GM21381 (cell line): ENCODE results near the gene SNX5.

Experiments
- ATAC-seq: cut with Tn5 transposase; IDR thresholded peaks from one replicate; pipeline ENCODE4 v1.9.1; 2021; ENCODE audit warnings: mild to moderate bottlenecking, moderate library complexity; ENCODE audit not compliant: unreplicated experiment

Gene SNX5

DNA sequence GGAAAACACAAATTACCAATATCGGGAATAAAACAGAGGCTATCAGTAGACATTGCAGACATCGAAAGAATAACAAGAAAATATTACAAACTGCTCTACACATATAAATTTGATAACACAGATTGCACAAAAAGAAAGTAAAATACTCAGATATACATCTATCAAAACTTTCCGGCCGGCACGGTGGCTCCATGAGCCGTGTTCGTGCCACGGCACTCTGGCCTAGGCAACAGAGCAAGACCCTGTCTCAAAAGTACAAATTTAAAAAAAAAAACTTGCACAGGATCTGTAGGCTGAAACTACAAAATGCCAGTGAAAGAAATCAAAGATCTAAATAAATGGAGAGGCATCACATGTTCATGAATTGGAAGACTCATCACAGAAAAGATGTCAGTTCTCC, 49.4 kb downstream of the SNX5 start:
- no peak for ATAC-seq

DNA sequence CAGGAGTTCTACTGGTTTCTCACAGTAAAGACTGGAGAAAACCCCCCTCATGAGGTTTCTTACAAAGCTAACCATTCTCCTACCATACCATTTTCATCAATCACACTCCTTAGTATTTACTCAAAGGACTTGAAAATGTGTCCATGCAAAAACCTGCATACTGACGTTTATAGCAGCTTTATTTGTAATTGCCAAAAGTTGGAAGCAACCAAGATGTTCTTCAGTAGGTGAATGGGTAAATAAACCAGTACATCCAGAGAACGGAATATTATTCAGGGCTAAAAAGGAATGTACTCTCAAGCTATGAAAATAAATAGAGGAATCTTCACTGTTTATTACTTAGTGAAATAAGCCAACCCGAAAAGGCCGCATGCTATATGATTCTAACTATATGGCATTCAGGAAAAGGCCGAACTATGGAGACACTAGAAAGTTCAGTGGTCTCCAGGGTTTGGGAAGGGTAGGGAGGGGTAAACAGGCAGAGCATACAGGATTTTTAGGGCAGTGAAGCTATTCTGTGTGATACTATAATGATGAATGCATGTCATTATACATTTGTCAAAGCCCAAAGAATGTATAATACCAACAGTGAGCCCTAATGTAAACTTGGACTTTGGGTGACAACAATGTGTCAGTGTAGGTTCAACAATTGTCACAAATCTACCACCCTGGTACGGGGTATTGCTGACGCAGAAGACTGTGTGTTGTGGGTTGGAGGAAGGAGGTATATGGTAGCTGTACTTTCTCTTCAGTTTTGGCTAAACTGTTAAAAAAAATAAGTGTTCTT, 50.6 kb downstream of the SNX5 start:
- no peak for ATAC-seq

DNA sequence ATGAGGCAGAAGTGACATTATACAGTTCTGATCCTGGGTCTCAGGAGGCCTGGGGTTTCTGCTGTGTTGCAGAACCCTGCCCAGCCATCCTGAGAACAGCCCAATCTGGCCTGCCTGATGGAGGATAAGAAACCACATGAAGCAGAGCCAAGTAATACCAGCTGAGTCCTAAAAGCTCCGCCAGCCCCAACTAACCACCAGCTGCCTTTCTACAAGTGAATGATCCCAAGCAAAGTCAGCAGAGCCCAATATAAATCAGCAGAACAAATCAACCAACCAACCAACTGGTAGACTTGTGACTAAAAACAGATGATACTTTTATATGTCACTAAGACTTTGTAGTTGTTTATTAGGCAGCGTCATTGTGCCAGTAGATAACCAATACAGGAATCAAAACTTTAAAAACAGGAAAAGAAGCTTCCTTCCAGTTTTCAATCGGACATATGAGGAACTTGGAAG, 52.1 kb downstream of the SNX5 start:
- no peak for ATAC-seq

DNA sequence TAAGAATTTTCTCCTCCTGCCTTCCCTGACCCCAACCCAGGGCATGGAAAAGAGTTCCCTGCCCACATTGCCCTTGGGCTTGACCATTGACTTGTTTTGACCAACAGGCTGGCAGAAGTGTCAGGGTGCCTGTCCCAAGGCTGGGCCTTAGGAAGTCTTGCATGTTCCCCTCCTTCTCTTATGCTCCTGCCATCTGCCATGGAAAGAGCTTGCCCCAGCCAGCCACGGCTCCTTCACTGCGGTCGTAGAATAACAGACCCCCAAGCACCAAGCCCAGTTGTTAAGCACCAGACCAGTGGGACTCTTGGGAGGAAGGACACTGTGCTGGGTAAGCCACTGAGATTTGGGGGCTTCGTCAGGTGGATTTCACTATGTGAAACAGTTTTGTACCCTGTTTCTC, 53.6 kb downstream of the SNX5 start:
- ATAC-seq: no peak

DNA sequence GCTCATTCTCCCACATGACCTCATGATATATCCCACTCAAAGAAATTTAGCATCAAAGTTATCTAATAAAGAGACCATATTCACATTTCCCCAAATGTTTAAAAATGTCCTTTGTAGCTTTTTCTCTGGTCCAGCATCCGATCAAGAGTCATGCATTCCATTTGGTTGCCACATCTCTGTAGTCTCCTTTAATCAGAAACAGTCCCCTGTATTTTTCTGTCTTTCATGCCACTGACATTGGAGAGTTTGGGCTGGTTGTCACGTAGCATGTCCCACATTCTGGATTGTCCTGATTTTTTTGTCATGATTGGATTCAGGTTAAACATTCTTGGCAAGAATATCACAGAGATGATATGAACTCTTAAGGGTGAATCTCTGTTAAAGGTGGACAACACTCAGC, 55.7 kb downstream of the SNX5 start:
- no peak for ATAC-seq

DNA sequence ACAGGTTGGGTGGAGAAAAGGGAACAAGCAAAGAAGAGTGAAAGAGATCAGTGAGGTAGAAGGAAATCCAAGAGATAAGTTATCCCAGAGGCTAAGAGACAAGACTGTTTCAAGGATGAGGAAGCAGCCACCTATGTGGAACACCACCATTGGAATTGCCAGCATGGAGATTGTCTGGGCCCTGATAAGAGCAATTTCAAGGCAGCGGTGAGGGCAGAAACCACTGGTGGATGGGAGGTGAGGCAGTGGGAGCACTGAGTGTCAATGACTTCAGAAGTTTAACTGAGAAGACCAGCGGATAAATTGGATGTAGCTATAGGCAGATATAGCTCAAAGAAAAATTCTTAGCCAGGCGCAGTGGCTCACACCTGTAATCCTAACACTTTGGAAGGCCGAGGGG, 56.7 kb downstream of the SNX5 start:
- no peak for ATAC-seq

DNA sequence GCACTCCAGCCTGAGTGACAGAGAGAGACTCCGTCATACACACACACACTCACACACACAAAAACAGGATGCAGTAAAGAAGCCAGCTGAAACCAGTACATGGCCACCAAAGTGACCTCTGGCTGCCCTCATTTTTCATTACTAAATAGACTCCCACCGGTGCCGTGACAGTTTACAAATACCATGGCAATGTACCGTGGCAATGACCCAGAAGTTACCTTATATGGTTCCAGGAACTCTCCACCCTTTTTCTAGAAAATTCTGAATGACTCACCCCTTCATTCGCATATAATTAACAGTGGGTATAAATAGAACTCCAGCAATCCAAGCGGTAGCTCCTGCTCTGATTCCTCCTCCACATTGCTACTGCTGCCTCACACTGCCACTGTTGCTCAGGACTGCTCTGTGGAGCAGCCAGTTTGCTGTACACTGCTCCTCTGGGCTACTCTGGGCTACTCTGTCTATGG, 57.7 kb downstream of the SNX5 start:
- no peak for ATAC-seq

DNA sequence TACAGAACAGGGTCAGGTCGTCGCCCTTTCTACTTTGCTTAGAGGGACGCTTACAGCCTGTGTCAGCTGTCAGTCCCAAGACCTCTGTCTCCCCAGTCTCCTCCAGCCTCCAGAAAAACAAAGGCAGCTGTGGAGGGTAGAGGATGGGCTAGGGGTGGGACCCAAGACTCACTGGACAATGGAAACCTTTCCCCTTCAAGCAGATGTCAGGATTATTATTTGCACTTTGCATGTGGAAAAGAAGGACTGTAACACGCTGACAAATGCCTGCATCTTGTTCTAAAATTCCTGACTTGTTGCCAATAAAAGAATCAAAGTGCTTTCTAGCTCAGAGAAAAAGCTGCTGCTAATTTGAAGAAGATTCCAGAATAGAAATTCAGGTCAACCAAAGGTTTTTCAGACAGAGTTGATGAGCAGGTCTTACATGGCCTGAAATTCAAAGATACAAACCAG, 58.7 kb downstream of the SNX5 start:
- ATAC-seq: no peak

DNA sequence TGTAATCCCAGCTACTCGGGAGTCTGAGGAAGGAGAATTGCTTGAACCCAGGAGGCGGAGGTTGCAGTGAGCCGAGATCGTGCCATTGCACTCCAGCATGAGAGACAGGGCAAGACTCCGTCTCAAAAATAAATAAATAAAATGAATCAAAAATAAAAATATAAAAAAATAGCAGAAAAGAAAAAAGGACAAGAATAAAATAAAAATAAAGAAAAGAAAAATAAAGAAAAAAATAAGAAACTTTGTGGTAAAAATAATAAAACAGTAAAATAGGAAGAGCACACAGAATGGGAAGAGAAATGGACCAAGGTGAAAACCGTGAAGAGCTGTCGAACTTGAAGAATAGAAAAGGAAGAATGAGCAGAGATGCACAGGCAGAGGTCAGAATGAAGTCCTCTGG, 63.0 kb downstream of the SNX5 start:
- ATAC-seq: no peak

DNA sequence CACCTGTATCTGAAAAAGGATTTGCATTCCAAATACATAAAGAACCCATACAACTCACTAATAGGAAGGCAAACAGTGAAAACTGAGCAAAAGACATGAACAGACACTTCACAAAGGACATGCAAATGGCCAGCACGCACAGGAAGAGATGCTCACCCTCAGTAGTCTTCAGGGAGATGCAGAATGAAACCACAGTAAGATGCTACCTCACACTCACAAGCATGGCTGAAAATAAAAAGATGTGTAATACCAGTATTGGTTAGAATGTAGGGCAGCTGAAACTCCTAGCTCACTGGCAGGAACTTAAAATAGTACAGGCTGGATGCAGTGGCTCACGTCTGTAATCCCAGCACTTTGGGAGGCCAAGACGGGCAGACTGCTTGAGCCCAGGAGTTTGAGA, 64.6 kb downstream of the SNX5 start:
- ATAC-seq: peak; percentile 71

DNA sequence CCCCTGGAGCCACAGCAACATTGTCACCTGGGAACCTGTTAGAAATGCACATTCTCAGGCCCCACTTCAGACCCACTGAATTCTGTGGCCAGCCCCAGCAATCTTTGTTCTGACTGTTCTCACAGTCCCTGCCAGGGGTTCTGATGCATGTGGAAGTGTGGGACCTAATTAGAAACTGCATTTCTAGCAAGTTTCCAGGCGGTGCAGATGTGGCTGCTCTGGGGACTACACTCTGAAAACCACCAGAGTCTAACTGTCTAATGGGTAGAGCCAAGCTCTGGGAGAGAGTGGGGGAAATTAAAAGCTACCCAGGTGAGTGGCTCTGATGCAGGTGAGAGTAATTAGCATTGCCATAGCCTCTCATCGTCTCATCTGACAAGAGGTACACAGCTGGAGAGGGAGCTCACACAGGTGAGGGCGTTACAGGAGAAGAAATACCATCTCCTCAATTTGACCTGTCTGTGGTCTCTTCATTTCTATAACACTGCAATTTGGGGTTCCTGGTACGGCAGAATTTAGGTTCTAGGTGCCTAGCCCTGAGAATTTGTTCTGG, 66.0 kb downstream of the SNX5 start:
- no peak for ATAC-seq

DNA sequence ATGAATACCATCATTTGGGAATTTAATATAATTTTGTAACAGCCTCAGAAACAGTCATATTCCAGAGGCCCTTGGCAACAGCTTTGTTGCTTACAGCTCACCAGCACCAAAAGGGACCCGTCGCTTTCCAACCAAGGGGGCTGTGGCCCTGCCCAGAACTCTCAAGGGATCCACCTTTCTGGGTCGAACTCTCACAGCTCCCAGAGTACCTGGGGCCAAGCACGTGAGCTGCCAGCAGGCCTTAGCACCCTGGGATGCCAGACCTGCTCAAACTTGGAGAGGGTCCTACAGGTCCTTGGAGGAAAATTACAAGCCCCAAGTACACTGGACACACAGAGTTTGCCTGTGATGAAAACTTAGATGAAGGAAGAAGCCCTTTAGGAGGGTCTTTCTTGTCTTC, 66.6 kb downstream of the SNX5 start:
- no peak for ATAC-seq

DNA sequence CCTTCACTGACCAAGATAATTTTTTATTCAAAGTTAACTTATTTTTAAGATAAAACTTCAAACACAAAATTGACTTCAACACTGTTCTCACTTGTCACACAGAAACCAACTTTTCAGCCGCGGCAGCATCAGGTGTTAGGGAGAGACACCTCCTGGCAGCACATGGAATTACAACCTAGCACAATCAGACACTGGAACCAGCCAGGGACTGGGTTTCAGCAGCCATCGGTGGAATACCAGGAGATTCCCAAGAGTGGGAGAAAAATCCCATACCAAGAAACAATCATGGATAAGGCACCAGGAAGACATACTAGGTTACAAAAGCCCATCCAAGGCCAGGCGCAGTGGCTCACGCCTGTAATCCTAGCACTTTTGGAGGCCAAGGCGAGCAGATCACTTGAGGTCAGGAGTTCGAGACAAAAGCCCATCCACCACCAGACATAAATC, 70.0 kb downstream of the SNX5 start:
- peak; percentile 42 for ATAC-seq

DNA sequence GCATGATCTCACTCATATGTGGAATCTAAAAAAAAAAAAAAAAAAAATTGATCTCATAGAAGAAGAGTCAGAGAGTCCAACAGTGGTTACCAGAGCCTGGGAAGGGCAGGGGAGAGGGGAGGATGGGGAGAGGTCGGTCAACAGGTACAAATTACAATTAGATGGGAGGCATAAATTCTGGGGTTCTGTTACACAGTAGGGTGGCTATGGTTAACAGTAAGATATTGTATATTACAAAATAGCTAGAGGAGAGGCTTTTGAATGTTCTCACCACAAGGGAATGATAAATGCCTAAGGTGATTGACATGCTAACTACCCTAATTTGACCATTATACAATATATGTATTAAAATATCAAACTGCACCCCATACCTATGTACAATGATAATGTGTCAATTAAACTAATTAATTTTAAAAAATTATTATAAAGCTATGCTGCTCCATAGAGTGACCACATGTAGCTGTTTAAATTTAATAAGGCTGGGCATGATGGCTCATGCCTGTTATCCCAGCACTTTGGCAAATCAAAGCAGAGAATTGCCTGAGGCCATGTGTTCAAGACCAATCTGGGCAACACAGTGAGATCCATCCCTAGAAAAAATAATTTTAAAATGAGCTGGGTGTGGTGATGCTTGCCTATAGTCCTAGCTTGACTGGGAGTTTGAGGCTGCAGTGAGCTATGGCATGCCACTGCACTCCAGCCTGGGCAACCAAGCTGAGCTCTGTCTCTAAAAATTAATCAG, 70.9 kb downstream of the SNX5 start:
- ATAC-seq: no peak

DNA sequence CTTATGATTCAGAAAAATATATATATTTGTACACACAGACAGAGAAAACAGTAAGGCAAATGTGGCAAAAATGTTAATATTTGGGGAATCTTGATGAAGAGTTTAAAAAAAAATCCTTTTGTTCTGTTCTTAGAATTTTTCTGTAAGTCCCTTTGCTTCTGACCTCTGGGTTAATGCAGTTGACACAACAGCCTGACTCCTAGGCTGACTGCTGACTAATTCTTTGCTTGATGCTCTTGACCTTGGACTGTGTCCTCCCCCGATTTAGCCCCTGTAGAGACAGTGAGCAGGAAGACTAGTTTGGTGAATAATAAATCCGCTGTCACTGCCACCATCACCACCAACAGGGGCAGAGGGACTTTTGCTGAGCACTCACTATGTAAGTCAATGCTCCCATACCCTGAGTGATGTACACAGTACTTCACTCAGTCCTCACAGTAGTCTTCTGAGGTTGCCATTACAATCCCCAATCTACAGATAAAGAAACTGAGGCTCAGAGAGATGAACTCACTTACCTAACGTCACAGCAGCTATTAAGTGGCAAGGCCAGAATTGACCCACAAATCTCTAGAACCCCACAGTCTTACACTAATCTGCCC, 71.7 kb downstream of the SNX5 start:
- ATAC-seq: no peak

DNA sequence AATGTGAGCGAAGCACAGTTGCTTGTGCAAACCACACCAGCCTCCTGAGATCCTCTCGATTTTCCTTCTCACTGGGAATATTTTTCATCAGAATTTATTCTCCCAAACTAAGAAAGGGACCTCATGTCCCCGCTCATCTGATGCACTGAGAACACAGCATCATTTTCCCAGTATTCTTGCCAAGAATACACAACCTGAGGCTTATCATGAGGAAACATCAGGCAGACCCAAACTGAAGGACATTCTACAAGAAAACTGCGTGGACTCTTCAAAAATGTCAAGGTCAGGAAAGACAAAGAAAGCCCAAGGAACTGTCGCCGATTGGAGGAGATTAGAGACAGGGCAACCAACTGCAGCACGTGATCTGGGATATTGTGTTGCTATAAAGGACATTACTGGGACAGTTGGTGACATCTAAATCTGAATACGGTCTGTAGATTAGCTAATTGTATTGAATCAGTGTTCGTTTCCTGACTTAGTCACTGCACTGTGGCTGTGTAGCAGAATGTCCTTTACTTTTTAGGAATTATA, 72.3 kb downstream of the SNX5 start:
- ATAC-seq: no peak

DNA sequence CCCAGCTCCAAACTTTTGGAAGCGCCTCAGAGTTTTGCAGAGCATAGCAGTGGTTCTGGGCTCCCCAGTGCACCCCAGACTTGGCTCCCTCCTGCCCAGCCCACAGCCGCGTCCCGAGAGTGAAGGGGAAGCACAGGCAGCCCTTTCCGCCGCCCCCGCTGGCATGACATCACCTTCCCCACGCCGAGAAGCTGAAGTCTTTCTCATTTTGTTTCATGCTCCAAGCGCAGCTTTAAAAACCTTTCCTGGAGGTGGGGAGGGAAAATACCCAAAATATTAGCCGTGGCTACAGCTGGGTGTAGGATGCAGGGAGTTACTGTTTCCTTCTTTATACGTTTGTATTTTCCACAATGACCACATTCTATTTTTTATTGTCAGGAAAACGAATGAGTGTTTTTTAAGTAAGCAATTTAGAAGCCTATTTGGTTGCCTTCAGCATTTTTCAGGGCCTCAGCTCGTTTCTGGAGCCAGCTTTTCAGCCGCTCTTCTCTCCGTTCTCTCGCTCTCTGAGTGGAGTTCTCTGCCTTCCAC, 72.9 kb downstream of the SNX5 start:
- ATAC-seq: peak; percentile 43

DNA sequence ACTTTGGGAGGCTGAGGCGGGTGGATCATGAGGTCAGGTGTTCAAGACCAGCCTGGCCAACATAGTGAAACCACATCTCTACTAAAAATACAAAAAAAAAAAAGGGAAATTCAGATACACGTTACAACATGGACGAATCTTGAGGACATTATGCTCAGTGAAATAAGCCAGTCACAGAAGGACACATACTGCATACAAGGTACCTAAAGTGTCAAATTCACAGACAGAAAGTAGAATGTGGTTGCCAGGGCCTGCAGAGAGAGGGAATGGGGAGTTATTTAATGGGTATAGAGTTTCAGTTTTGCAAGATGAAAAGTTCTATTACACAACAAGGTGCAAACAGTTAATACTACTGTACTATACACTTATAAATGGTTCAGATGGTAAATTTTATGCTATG, 75.1 kb downstream of the SNX5 start:
- no peak for ATAC-seq

DNA sequence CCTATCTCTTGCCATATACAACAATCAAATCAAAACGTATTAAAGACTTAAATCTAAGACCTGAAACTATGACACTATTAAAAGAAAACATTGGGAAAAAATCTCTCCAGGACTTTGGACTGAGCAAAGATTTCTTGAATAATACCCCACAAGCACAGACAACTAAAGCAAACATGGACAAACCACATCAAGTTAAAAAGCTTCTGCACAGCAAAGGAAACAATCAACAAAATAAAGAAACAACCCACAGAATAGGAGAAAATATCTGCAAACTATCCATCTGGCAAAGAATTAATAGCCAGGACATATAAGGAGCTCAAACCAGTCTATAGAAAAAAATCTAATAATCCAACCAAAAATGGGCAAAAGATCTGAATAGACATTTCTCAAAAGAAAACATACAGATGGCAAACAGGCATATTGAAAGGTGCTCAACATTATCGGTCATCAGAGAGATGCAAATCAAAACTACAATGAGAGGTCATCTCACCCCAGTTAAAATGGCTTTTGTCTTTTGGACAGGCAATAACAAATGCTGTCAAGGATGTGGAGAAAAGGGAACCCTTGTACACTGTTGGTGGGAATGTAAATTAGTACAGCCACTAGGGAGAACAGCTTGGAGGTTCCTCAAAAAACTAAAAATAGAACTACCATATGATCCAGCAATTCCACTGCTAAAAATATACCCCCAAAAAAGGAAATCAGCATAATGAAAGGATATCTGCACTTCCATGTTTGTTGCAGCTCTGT, 76.2 kb downstream of the SNX5 start:
- ATAC-seq: no peak
